ENCODE data around the gene MCOLN3.

DNA sequence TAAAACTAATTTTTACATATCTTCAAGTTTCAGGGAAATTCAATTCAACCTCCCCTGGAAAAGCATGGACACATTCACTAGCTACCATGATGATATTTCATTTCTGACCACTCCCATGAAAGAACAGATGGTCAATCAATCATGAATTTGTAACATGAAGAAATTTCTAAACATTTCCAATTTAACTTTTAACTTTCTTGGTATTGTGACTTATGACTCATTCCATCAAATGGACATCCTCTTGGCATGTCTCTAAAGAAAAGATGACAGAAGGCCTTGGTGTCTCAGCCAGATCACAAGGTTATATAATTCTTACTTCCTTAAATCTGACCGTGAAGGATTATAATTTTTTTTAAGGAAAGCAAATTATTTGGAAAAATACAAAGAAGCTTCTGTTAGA is 10.5 kb upstream of the MCOLN3 start:
- TF ChIP-seq, protein P1, sequence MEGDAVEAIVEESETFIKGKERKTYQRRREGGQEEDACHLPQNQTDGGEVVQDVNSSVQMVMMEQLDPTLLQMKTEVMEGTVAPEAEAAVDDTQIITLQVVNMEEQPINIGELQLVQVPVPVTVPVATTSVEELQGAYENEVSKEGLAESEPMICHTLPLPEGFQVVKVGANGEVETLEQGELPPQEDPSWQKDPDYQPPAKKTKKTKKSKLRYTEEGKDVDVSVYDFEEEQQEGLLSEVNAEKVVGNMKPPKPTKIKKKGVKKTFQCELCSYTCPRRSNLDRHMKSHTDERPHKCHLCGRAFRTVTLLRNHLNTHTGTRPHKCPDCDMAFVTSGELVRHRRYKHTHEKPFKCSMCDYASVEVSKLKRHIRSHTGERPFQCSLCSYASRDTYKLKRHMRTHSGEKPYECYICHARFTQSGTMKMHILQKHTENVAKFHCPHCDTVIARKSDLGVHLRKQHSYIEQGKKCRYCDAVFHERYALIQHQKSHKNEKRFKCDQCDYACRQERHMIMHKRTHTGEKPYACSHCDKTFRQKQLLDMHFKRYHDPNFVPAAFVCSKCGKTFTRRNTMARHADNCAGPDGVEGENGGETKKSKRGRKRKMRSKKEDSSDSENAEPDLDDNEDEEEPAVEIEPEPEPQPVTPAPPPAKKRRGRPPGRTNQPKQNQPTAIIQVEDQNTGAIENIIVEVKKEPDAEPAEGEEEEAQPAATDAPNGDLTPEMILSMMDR (IDR thresholded peaks at IDR 0.05), result no peak
- TF ChIP-seq POLR2A (IDR thresholded peaks at IDR 0.05), result no peak

Data from body of pancreas (tissue), 4 donors.